GM21390 (cell line): ENCODE results near the gene ELAVL1.

Source experiments
- ATAC-seq: cut with Tn5 transposase; IDR thresholded peaks from one replicate; pipeline ENCODE4 v1.9.1; 2021; ENCODE audit not compliant: unreplicated experiment

ELAVL1 gene

GRCh38 chr19:8022275-8022674 is 16.8 kb upstream of the ELAVL1 start:
- ATAC-seq: no peak

DNA sequence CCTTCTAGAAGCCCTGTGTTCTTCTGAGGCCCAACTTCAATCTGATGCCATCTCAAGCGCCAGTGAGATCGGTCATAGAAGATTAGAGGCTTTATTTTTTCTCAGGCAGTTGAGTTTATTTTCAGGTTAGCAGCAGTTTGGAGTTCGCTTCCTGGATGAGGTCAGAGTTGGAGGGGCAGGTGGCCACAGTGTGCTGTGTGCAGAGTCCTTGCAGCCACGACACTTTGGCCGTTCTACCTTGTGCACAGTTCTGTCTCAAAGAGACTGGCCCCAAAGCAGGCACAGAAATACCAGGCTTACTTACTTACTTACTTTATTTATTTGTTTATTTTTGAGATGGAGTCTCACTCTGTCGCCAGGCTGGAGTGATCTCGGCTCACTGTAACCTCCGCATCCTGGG is 15.9 kb upstream of the ELAVL1 start:
- no peak for ATAC-seq

- ATAC-seq: no peak
Observed at GRCh38 chr19:8020681-8021080, 15.2 kb upstream of the ELAVL1 start.

DNA sequence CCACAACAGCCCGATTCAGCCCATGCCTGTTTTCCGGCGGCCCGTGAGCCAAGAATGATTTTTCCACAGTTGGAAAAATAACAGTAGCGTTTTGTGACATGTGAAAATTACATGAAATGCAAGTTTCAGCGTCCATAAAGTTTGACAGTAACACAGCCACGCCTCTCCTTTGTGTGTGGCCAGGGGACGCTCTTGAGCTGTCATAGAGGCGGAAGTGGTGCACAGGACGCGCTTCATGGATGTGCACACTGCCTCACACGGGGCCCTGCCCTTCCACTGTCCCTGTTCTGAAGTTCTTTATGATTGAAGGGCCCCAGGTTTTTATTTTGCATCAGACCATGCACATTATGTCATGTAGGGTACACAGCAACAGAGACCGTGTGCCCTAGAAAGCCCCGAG is 12.4 kb upstream of the ELAVL1 start:
- no peak for ATAC-seq

DNA sequence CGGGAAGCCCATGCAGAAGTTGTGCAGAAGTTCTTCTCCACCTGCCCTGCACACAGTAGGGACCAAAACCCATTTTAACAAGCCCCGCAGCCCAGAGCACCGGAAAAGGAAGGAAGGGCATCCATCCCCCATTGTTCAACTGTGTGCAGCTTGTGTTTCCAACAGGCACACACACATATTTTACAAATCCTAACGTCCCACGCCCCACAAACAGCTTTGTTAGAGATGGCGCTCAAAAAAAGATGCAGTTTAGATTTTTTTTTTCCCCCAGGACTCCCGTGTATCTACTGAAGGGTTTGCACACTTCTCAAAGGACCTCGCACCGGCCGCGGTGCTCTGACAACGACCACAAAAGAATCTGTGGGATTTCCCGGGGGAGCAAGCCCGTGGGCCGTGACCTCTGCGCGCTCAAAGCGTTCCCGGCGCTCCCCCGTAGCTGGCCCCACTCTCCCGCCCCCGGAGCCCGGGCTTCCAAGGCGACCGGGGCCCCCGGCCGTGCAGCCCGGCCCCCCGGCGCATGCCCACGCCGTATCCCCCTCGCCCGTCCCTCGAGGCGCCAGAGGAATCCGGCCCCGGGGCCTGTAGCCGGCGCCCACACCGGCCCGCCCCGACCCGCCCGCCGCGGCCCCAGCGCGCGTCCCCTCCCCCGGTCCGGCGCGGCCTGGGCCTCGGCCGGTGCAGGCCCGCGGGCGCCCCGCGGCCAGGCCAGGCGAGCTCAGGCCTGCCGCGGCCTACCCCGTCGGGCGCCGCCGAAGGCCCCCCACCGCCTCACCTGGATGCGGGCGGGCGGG is 523 bp downstream of the ELAVL1 start:
- peak; percentile 19 for ATAC-seq

DNA sequence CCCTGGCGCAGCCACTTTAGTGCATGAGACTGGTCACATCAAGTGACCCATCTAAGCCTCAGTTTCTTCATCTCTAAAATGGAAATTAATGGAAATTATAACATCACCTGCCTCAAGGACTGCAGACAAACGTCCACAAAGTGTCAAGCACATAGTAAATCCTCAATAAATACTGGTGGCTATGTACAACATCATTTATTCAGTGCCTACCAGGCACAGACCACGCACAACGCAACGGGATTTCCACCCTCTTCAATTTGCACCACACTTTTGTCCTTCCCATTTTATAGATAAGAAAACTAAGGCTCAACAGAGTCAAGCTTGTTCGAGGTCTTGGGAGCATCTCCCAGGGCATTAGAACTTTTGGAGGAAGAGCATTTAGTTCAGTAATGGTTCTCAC is 1.4 kb downstream of the ELAVL1 start:
- ATAC-seq: no peak

GRCh38 chr19:8001995-8002849 is 3.2 kb downstream of the ELAVL1 start:
- no peak for ATAC-seq

DNA sequence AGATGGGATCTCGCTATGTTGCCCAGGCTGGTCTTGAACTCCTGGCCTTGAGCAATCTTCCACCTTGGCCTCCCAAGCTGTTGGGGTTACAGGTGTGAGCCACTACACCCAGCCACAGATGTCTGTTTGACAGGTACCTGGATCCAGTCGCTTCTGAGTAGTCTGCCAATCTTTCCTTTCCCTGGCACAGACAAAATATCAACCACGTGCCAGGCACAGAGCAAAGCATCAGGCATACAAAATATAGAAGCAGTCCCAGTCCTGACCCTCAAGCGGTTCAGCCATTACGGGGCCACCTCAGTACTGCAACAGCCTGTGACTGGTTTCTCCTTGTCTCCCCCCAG is 3.8 kb downstream of the ELAVL1 start:
- no peak for ATAC-seq

DNA sequence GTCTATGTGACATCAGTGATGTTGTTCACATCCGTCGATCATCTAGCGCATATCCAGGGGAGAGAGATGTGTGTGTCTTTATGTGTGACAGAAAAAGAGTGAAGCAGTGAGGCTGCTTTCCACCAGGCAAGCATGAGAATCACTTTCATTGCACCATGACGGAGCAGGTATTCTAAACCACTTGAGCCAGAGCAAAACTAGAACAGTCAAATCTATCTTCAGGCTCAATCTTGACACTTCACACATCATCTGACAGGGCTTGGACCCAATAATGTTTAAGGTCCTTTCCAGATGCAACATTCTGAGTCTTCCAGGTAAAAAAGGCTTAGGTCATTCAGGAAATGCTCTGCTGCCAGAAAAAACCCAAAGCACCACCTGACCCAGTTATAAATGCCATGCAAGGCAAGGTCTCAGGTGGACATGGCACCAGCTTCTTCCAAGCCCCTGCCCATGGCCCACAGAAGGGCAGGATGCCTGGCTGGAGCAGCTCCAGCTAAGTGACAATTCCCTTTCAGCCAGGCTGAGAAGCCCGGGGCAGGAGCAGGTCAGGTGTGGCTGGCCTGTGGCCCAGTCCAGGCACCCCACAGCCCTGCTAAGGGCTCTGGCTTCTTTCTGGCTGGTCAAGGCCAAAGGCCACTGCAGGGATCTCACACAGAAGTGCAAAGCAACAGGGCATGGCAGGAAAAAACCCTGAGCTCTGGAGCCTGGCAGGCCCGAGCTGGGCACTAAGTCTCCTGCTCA is 5.0 kb downstream of the ELAVL1 start:
- no peak for ATAC-seq

DNA sequence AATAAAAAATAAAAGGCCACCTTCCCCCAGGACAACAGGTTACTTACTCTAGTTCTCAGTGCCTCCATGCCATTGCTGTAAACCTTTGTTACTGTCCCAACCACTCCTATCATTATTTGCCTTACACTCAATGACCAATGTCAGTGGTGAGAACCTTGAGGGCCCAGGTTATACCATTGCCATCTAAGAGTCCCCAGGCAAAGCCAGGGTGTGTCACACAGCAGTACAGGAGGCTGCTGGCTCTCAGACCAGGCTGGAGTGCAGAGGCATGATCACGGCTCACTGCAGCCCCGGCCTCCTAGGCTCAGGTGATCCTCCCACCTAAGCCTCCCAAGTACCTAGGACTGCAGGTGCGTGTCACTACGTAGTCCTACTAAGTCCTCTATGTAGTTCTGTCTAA is 6.1 kb downstream of the ELAVL1 start:
- no peak for ATAC-seq

- ATAC-seq: no peak
Observed at GRCh38 chr19:7997809-7998480, 7.5 kb downstream of the ELAVL1 start.

- no peak for ATAC-seq
Observed at GRCh38 chr19:7996883-7997282, 8.6 kb downstream of the ELAVL1 start.

DNA sequence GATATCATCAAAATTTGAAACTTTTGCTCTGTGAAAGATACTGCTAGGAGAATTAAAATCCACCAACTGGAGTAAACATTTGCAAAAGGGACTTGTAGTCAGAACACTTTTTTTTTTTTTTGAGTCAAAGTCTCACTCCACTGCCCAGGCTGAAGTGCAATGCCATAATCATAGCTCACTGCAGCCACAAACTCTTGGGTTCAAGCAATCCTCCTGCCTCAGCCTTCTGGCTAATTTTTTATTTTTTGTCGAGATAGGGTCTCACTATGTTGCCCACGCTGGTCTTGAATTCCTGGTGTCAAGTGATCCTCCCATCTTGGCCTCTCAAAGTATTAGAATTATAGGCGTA is 9.7 kb downstream of the ELAVL1 start:
- ATAC-seq: no peak

- ATAC-seq: no peak
Observed at GRCh38 chr19:7994928-7995809, 10.3 kb downstream of the ELAVL1 start.

DNA sequence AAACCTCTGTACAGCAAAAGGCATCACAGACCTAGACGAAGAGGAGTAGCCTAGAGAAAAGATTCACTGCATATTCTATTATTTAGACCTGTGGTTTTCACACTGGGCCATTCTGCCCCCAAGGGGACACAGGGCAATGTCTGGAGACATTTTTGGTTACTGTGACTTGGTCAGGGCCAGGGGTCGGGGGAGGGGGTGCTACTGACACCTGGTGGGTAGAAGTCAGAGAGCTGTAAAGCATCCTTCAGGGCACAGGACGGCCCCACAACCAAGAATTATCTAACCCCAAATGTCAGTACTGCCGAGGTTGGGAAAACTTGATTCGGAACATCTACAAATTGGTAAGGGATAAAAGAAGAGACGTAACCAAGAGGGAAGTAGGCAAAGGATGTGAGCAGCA is 11.3 kb downstream of the ELAVL1 start:
- no peak for ATAC-seq

GRCh38 chr19:7993560-7993959 is 11.9 kb downstream of the ELAVL1 start:
- ATAC-seq: no peak

DNA sequence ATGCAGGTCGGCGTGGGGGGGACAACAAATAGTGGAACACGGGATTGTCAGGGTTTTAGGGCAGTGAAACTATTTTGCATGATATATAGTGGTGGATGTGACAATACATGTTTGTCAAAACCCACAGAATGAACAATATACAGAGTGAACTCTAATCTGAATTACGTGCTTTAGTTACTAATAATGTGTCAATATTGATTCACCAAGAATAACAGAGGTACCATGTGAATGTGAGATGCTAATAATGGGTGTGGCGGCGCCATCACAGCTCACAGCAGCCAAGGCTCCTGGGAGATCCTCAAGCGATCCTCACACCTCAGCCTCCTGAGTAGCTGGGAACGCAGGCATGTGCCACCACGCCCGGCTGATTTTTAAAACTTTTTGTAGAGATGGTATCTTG is 12.9 kb downstream of the ELAVL1 start:
- ATAC-seq: no peak

DNA sequence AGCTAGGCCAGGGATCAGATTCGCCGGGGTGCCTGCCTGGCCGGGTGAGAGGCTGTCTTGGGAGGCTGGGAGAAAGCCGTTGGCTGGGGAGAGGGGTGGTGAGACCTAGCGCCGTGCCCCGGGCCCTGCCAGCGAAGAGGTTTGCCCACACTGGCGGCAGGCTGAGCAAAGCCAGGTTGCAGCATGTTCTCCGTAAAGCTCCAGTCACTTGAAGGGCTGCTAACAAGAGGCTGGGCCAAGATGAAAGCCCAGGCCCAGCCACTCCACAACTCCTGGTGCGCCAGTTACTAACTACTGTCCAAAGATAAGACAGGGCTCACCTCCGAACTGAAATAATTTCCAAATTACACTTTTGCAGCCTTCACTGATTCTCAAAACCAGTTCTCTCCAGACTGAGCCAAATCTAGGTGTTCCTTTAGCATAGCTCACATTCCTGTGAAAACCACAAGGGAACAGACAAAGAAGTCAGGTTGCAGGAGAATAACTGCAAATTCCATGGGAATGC is 16.3 kb downstream of the ELAVL1 start:
- no peak for ATAC-seq

- no peak for ATAC-seq
Observed at GRCh38 chr19:7988307-7988706, 17.1 kb downstream of the ELAVL1 start.

DNA sequence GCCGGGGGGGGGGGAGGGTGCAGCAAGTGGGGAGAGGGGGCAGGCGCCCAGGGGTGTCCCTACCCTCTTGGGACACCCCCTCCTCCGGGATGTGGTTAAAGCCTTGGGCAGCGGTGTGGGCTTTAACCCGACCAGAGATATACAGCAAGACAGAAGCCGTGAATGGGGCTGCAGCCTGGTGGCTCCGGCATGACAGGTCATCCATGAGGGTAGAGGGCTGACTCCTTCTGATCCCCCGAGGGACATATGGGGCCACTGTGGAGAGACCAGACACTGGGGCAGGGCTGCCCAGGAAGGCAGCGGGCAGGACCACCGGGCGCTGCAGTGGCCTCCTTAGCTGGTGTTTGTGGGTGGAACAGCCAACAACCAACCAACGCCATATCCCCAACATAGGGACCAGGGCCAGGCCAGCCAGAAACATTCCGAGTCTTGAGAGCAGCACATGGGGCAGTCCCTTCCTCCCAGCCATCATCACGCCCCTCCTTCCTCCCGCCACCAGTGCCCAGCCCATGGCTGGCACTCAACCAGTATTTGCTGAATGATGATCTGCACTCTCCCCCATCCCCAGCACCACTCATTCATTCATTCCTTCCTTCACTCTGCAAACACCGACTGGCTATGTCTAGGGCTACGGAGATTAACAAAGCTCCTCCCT is 18.2 kb downstream of the ELAVL1 start:
- ATAC-seq: no peak
